ENCODE results near the gene ROBO2.

DNA sequence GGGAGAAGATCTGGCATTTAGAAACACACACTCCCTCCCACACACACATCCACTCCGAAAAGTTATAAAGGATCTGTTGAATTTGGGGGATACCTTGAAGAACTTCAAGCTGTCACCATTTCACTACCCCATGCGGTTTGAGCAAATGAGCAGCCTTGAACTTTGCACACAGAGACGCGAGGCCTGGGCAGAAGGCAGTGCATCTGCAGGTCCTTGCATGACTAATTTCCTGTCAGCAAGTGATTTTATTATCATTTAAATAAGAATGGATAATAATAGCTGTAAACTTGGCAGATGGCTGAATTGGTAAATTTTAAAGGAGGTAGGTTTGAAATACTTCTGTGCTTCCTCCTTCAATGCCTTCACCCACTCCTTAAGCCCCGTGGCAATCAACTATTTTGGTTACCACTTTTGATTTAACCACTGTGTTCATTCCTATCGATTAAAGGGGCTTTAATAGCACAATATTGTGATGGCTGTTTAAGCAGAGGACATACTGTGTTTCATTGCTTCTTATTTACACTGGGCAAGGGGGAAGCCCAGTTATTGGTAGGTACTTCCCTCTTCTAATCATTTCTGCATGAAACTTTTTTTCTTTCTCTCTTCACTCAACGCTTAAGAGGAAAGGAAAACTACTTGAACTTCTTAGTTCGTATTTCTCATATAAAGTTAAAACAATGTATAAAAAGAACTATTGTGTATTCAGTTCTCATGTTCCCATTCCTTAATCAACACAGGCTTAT lies 108.1 kb downstream of the ROBO2 start:
- TF ChIP-seq, protein P1, sequence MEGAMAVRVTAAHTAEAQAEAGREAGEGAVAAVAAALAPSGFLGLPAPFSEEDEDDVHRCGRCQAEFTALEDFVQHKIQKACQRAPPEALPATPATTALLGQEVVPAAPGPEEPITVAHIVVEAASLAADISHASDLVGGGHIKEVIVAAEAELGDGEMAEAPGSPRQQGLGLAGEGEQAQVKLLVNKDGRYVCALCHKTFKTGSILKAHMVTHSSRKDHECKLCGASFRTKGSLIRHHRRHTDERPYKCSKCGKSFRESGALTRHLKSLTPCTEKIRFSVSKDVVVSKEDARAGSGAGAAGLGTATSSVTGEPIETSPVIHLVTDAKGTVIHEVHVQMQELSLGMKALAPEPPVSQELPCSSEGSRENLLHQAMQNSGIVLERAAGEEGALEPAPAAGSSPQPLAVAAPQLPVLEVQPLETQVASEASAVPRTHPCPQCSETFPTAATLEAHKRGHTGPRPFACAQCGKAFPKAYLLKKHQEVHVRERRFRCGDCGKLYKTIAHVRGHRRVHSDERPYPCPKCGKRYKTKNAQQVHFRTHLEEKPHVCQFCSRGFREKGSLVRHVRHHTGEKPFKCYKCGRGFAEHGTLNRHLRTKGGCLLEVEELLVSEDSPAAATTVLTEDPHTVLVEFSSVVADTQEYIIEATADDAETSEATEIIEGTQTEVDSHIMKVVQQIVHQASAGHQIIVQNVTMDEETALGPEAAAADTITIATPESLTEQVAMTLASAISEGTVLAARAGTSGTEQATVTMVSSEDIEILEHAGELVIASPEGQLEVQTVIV (IDR thresholded peaks at IDR 0.05; ENCODE audit: borderline replicate concordance, partially characterized antibody): no peak
- TF ChIP-seq, protein P2, sequence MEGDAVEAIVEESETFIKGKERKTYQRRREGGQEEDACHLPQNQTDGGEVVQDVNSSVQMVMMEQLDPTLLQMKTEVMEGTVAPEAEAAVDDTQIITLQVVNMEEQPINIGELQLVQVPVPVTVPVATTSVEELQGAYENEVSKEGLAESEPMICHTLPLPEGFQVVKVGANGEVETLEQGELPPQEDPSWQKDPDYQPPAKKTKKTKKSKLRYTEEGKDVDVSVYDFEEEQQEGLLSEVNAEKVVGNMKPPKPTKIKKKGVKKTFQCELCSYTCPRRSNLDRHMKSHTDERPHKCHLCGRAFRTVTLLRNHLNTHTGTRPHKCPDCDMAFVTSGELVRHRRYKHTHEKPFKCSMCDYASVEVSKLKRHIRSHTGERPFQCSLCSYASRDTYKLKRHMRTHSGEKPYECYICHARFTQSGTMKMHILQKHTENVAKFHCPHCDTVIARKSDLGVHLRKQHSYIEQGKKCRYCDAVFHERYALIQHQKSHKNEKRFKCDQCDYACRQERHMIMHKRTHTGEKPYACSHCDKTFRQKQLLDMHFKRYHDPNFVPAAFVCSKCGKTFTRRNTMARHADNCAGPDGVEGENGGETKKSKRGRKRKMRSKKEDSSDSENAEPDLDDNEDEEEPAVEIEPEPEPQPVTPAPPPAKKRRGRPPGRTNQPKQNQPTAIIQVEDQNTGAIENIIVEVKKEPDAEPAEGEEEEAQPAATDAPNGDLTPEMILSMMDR (IDR thresholded peaks at IDR 0.05 in 2 of 3, conservative IDR thresholded peaks at IDR 0.05 in 1 of 3; ENCODE audit: control insufficient read depth in 2 of 3, extremely low read depth in 1 of 3, insufficient read depth in 1 of 3, low read depth in 3 of 3, low read length in 3 of 3): no peak
- TF ChIP-seq SUZ12 (IDR thresholded peaks at IDR 0.05; ENCODE audit: unreplicated experiment) (no peak), POLR2A (IDR thresholded peaks at IDR 0.05; ENCODE audit: low read depth, low read length) (no peak)

All from GM12878 (cell line).